Prostate gland (tissue), 2 donors: ENCODE measurements around the gene SOX10. TPM values are rescaled to one million over a fixed set of nuclear protein-coding genes. Genes with fewer than 3 reads are reported as not detected.

Experiments
- DNase-seq: peaks from one replicate; pipeline ENCODE4 v3.0.0-alpha.2; 2019; ENCODE audit warnings: low spot score
- H3K27ac ChIP-seq, 2 donors: fragments of 200-600 bp; sonication (generic); 2 replicates each; pipeline ENCODE4 v1.5.1; 2017 to 2019
- H3K27me3 ChIP-seq: fragments of 200-600 bp; sonication (generic); replicated peaks from 2 replicates; pipeline ENCODE4 v1.5.1; 2019; ENCODE audit not compliant: insufficient read depth
- H3K36me3 ChIP-seq, 2 donors: fragments of 200-600 bp; sonication (generic); 1 replicate in 1 of 2; 2 replicates in 1 of 2; pipeline versions ENCODE4 v1.5.1 to v1.8.1; 2017 to 2019
- H3K4me1 ChIP-seq: fragments of 200-600 bp; sonication (generic); replicated peaks from 2 replicates; pipeline ENCODE4 v1.5.1; 2019
- H3K4me3 ChIP-seq, 2 donors: fragments of 200-600 bp; sonication (generic); 2 replicates each; pipeline ENCODE4 v1.5.1; 2017 to 2019
- H3K9me3 ChIP-seq: fragments of 200-600 bp; sonication (generic); 2 replicates; pipeline ENCODE4 v1.5.1; 2017
- POLR2A ChIP-seq: fragments of 450-650 bp; IDR thresholded peaks from one replicate; pipeline ENCODE4 v1.6.1; 2016; ENCODE audit warnings: antibody characterized with exemption, mild to moderate bottlenecking
- POLR2AphosphoS5 ChIP-seq: sonication (generic); formaldehyde crosslinking; IDR thresholded peaks from one replicate; pipeline ENCODE4 v1.6.1; 2017; ENCODE audit warnings: antibody characterized with exemption
- WGBS: methylation state at CpG from one replicate; pipeline ENCODE4 v1.1.5; 2018; 5-methylcytosine and 5-hydroxymethylcytosine counted together
- intact Hi-C: fragments of 100-400 bp; cut with DNase I; formaldehyde crosslinking; loops from one replicate; pipeline ENCODE4 v1.14.2; 2022
- total RNA-seq, 2 donors: library from RNA; depleted of rRNA; stranded (reverse); fragments of >200 nt; gene quantifications; one replicate each; pipeline ENCODE4 v1.1.0, GENCODE V29; 2016
- TF ChIP-seq, protein P1 (sequence below), 4 experiments: fragments of 200-600 bp in 2 of 4; fragments of 450-650 bp in 2 of 4; sonication (generic) in 2 of 4; IDR thresholded peaks; 1 replicate in 3 of 4; 2 replicates in 1 of 4; pipeline ENCODE4 v1.5.1; 2016 to 2019; ENCODE audit warnings: antibody characterized with exemption in 4 of 4, mild to moderate bottlenecking in 2 of 4, moderate library complexity in 2 of 4

Gene SOX10
- total RNA-seq, 2 donors from 2014 or later: 3.3 to 8.1 TPM

GRCh38 chr22:38030311-38031133 lies 46.2 kb upstream of the SOX10 start:
- peak overlapping the region in 1 of 2 donors; percentile 35 for H3K27ac ChIP-seq
- intact Hi-C loops: no loop called here

GRCh38 chr22:38029901-38030300 lies 45.5 kb upstream of the SOX10 start:
- TF ChIP-seq, protein P1, sequence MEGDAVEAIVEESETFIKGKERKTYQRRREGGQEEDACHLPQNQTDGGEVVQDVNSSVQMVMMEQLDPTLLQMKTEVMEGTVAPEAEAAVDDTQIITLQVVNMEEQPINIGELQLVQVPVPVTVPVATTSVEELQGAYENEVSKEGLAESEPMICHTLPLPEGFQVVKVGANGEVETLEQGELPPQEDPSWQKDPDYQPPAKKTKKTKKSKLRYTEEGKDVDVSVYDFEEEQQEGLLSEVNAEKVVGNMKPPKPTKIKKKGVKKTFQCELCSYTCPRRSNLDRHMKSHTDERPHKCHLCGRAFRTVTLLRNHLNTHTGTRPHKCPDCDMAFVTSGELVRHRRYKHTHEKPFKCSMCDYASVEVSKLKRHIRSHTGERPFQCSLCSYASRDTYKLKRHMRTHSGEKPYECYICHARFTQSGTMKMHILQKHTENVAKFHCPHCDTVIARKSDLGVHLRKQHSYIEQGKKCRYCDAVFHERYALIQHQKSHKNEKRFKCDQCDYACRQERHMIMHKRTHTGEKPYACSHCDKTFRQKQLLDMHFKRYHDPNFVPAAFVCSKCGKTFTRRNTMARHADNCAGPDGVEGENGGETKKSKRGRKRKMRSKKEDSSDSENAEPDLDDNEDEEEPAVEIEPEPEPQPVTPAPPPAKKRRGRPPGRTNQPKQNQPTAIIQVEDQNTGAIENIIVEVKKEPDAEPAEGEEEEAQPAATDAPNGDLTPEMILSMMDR (IDR thresholded peaks at IDR 0.05): no peak
- TF ChIP-seq POLR2A (no peak), POLR2AphosphoS5 (no peak)
- Histone ChIP-seq H3K4me1 (peaks cover 15% of the 10 kb centered on the region), H3K4me3 (no peak overlapping the region), H3K27ac (peak overlapping the region in 1 of 2 donors; percentile 35), H3K9me3 (no peaks in the 10 kb centered on the region), H3K36me3 (no peaks in the 10 kb centered on the region), H3K27me3 (no peaks in the 10 kb centered on the region)
- DNase-seq: no peak
- 49% methylated on average over 5 of the region's 5 CpGs for WGBS
- intact Hi-C loops: no loop called here

More at GRCh38 chr22:38030311-38031133, 46.2 kb upstream of the SOX10 start:
- H3K4me3 ChIP-seq: no peak overlapping the region
- no peaks in the 10 kb centered on the region for H3K36me3 ChIP-seq
- no peak for DNase-seq
- H3K27me3 ChIP-seq: no peaks in the 10 kb centered on the region
- H3K4me1 ChIP-seq: peaks cover 16% of the 10 kb centered on the region
- 55% methylated on average over 16 of the region's 16 CpGs for WGBS
- TF ChIP-seq POLR2A (no peak), POLR2AphosphoS5 (no peak)
- TF ChIP-seq, protein P1 (IDR thresholded peaks at IDR 0.05): no peak
- H3K9me3 ChIP-seq: no peaks in the 10 kb centered on the region

DNA sequence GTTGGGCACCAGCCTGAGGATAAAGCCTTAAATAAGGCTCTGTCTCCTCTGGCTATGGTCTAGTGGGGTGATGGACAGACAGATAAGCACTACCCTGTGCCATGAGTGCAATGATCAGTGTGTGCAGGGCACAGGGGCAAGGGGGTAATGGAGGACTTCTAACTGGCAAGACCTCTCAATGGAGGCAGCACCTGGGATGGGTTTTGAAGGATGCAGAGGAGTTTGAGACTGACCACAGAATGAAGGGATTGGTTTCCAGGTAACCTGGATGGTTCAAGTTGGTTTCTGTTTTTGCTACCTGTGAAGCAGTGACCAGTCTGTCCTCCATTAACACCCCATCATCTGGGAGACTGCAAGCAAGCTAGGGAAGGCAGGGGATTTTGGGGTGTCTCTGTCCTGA lies 45.0 kb upstream of the SOX10 start:
- intact Hi-C loops: no loop called here
- Histone ChIP-seq H3K27me3 (no peaks in the 10 kb centered on the region), H3K4me3 (no peak overlapping the region), H3K4me1 (peaks cover 10% of the 10 kb centered on the region), H3K27ac (no peak overlapping the region), H3K36me3 (no peaks in the 10 kb centered on the region), H3K9me3 (no peaks in the 10 kb centered on the region)
- TF ChIP-seq, protein P1 (IDR thresholded peaks at IDR 0.05): no peak
- no peak for TF ChIP-seq POLR2A
- no peak for TF ChIP-seq POLR2AphosphoS5
- DNase-seq: no peak

- Histone ChIP-seq H3K4me3 (no peak overlapping the region), H3K27ac (no peak overlapping the region), H3K4me1 (peaks cover 4% of the 10 kb centered on the region), H3K27me3 (no peaks in the 10 kb centered on the region), H3K9me3 (no peaks in the 10 kb centered on the region), H3K36me3 (no peaks in the 10 kb centered on the region)
- WGBS: 92% methylated on average over 15 of the region's 15 CpGs
- intact Hi-C loops: no loop called here
- TF ChIP-seq POLR2A (no peak), POLR2AphosphoS5 (no peak)
- TF ChIP-seq, protein P1 (IDR thresholded peaks at IDR 0.05): no peak
- DNase-seq: no peak
Measured at GRCh38 chr22:38028344-38029130, 44.2 kb upstream of the SOX10 start.
